ENCODE results near the gene RYR1.

DNA sequence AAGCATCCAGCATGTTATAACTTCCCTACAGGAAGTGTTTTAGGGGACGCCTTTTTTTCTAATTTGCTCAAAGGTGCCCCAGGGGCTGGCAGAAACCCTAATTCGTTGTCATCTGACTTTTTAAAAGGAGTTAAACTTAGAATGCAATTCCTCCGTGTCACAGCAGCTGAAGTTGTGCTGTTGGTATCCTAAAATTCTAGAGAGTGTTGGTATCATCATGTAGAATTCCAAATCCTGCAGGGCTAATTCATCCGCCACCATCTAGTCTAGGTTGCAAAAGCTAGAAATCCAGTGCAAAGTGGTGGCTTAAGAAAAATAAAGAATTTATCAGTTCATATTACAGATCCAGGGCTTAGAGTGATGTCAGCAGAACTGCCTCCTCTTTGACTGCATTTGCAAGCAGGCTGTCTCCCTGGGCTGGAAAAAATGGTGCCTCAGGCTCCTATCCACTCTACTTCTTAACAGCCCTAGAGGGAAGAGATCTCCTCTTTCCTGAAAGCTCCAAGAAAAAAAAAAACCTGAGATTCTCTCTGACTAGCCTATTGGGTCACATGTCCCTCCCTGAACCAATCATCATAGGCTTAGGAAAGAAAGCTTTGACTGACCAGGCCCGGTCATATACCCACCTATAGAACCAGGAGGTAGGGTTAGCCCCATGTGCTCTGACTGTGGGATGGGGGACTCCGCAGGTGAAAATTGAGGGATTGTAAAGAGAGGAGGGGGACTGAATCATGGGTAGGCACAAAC lies 111.3 kb downstream of the RYR1 start:
- TF ChIP-seq, protein P1, sequence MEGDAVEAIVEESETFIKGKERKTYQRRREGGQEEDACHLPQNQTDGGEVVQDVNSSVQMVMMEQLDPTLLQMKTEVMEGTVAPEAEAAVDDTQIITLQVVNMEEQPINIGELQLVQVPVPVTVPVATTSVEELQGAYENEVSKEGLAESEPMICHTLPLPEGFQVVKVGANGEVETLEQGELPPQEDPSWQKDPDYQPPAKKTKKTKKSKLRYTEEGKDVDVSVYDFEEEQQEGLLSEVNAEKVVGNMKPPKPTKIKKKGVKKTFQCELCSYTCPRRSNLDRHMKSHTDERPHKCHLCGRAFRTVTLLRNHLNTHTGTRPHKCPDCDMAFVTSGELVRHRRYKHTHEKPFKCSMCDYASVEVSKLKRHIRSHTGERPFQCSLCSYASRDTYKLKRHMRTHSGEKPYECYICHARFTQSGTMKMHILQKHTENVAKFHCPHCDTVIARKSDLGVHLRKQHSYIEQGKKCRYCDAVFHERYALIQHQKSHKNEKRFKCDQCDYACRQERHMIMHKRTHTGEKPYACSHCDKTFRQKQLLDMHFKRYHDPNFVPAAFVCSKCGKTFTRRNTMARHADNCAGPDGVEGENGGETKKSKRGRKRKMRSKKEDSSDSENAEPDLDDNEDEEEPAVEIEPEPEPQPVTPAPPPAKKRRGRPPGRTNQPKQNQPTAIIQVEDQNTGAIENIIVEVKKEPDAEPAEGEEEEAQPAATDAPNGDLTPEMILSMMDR (IDR thresholded peaks at IDR 0.05) = peak; percentile 39
- no peak for TF ChIP-seq EZH2 (IDR thresholded peaks at IDR 0.05; ENCODE audit: borderline replicate concordance, insufficient read depth, low read depth, low read length, poor library complexity, severe bottlenecking)

Measured in B cell (primary cell).